BE2C (cell line): ENCODE results near the gene ADCY6.

Source experiments
- DNase-seq: peaks from one replicate; pipeline ENCODE4 v3.0.0-alpha.2; 2020
- H3K27me3 ChIP-seq: fragments of 250-450 bp; sonication (Bioruptor Pico); 2 replicates; pipeline ENCODE4 v1.5.1; 2020; ENCODE audit warnings: mild to moderate bottlenecking
- H3K36me3 ChIP-seq: fragments of 250-450 bp; sonication (Bioruptor Pico); 2 replicates; pipeline ENCODE4 v1.5.1; 2020; ENCODE audit warnings: mild to moderate bottlenecking
- H3K4me1 ChIP-seq: fragments of 250-450 bp; sonication (Bioruptor Pico); 2 replicates; pipeline ENCODE4 v1.5.1; 2020
- H3K4me3 ChIP-seq: 2 replicates; pipeline ENCODE4 v1.5.1; 2011; ENCODE audit warnings: low read depth, low read length
- H3K9me3 ChIP-seq: fragments of 250-450 bp; sonication (Bioruptor Pico); 2 replicates; pipeline ENCODE4 v1.5.1; 2020
- CTCF ChIP-seq: IDR thresholded peaks from 2 replicates; pipeline ENCODE4 v1.5.1; 2012; ENCODE audit warnings: mild to moderate bottlenecking, low read depth, low read length

ADCY6 gene

GRCh38 chr12:48800971-48801370 is 12.1 kb upstream of the ADCY6 start:
- TF ChIP-seq CTCF = no peak
- DNase-seq = no peak
- Histone ChIP-seq H3K4me1 (no peaks in the 10 kb centered on the region), H3K36me3 (no peaks in the 10 kb centered on the region), H3K9me3 (no peaks in the 10 kb centered on the region), H3K27me3 (0 out of 2 replicates have a peak, but pooled peaks cover 3% of the 10 kb centered on the region), H3K4me3 (no peak overlapping the region)

GRCh38 chr12:48800457-48800856 is 11.6 kb upstream of the ADCY6 start:
- Histone ChIP-seq H3K27me3 (0 out of 2 replicates have a peak, but pooled peaks cover 3% of the 10 kb centered on the region), H3K4me1 (no peaks in the 10 kb centered on the region), H3K36me3 (no peaks in the 10 kb centered on the region), H3K9me3 (no peaks in the 10 kb centered on the region), H3K4me3 (no peak overlapping the region)
- TF ChIP-seq CTCF = no peak
- no peak for DNase-seq

GRCh38 chr12:48796976-48797375 is 8.1 kb upstream of the ADCY6 start:
- Histone ChIP-seq H3K4me3 (no peak overlapping the region), H3K4me1 (no peaks in the 10 kb centered on the region), H3K36me3 (no peaks in the 10 kb centered on the region), H3K9me3 (no peaks in the 10 kb centered on the region), H3K27me3 (0 out of 2 replicates have a peak, but pooled peaks cover 3% of the 10 kb centered on the region)
- DNase-seq = no peak
- no peak for TF ChIP-seq CTCF

DNA sequence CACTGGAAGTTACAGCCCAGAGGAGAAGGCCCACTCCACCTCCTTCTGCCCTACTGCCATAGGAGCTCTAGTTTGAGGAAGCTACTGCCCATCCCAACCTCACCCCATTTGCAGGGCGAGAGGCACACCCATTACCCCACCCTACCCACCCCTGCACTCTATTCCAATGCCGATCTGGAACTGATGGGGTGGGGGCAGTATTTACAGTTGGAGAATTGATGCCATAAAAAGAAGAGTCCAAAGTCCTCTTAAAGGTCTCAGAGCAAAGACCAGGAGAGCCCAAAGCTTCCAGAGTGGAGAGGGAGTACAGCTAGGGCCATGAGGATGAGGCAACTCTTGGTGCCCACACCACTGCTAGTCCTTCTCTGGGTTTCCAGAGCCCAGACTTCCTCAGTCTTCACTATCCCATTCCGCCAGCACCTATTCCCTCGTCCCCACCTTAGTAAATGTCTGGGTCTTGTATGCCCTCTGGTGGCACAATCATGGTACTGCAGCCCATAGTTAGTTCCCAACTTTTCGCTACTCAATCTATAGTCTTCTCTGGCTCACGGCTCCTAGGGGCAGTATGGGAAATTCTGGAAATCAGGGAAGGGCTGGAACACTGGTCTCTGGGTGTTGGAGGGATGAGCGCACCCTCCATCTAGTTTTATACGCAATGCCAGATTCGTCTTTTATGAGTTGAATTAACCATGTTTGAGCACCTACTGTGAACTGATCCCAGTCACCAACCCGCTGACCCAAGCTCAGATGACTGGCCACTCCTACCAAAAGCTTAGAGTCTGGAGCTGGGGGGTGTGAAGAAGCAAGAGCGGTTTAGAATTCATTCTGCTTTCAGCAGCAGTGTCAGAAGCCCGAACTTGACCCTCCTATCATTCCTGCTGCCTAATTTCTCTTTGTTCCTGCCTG is 6.9 kb upstream of the ADCY6 start:
- H3K27me3 ChIP-seq = 0 out of 2 replicates have a peak, but pooled peaks cover 3% of the 10 kb centered on the region
- no peaks in the 10 kb centered on the region for H3K9me3 ChIP-seq
- peak; percentile 99 for TF ChIP-seq CTCF
- no peak overlapping the region for H3K4me3 ChIP-seq
- H3K36me3 ChIP-seq = no peaks in the 10 kb centered on the region
- DNase-seq = peak; percentile 74
- no peaks in the 10 kb centered on the region for H3K4me1 ChIP-seq

DNA sequence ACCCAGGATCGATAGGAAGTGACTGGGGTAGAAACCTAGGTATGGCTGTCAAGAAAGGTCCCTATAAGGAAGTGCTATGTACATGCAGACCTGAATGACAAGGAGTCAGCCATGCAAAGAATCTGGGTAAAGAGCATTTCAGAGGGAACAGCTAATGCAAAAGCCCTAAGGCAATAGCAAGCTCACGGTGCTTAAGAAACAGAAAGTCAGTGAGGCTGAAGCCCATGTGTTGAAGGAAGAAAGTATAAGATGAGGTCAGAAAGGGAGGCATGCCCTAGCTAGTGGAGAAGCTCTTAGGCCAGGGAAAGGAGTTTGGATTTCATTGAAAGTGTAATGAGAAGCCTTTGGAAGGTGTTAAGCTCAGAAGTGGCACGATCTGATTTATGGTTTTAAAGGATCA is 6.0 kb upstream of the ADCY6 start:
- no peak for DNase-seq
- TF ChIP-seq CTCF = no peak
- H3K36me3 ChIP-seq = no peaks in the 10 kb centered on the region
- H3K27me3 ChIP-seq = no peaks in the 10 kb centered on the region
- no peak overlapping the region for H3K4me3 ChIP-seq
- no peaks in the 10 kb centered on the region for H3K4me1 ChIP-seq
- H3K9me3 ChIP-seq = no peaks in the 10 kb centered on the region

DNA sequence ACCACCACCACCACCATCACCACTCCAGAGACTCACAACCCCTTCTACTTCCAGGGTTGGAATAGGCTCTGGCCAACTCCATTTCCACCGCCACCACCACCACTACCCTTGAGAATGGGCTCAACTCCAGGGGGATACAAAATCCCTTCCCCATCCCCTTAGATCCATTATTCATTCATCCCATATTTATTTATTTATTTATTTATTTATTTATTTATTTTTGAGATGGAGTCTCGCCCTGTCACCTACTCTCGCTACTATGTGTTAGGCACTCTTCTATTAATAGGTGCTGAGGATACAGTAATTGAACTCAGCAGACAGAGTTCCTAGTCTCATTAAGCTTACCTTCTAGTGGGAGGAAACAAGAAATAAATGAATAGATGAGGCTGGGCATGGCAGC is 4.8 kb upstream of the ADCY6 start:
- no peaks in the 10 kb centered on the region for H3K27me3 ChIP-seq
- no peak for TF ChIP-seq CTCF
- no peaks in the 10 kb centered on the region for H3K4me1 ChIP-seq
- H3K4me3 ChIP-seq = no peak overlapping the region
- H3K9me3 ChIP-seq = no peaks in the 10 kb centered on the region
- DNase-seq = no peak
- no peaks in the 10 kb centered on the region for H3K36me3 ChIP-seq
